ENCODE measurements around the gene DPM3.
"Not testable (repeated sequence)": the region's sequence is repeated elsewhere in the genome, so short reads cannot be mapped to it uniquely, and the experiment has no call there.

Gene DPM3

GRCh38 chr1:155139895-155140629, at the start of gene DPM3:
DPM3 (minus strand) TSS chr1:155140531; CDS start chr1:155140240, 291 bp downstream.
- DNase-seq (ENCODE audit: extremely low spot score, insufficient read length, low read depth) (peak; percentile 80), FAIRE-seq (peak; percentile 81)

- FAIRE-seq; DNase-seq (ENCODE audit: extremely low spot score, insufficient read length, low read depth): not testable (repeated sequence)
These were observed 49.6 kb upstream of the DPM3 start for GRCh38 chr1:155189926-155190325.

GRCh38 chr1:155188268-155188667, 47.9 kb upstream of the DPM3 start:
- DNase-seq (ENCODE audit: extremely low spot score, insufficient read length, low read depth), result no peak
- FAIRE-seq, result no peak

GRCh38 chr1:155187456-155187891, 47.1 kb upstream of the DPM3 start:
- DNase-seq (ENCODE audit: extremely low spot score, insufficient read length, low read depth), result no peak
- no peak for FAIRE-seq

GRCh38 chr1:155186794-155187455, 46.6 kb upstream of the DPM3 start:
- no peak for FAIRE-seq
- no peak for DNase-seq (ENCODE audit: extremely low spot score, insufficient read length, low read depth)

GRCh38 chr1:155186067-155186793, 45.9 kb upstream of the DPM3 start:
- no peak for FAIRE-seq
- no peak for DNase-seq (ENCODE audit: extremely low spot score, insufficient read length, low read depth)

GRCh38 chr1:155185783-155186066, 45.4 kb upstream of the DPM3 start:
- no peak for DNase-seq (ENCODE audit: extremely low spot score, insufficient read length, low read depth)
- FAIRE-seq, result no peak

GRCh38 chr1:155184835-155185782, 44.8 kb upstream of the DPM3 start:
- FAIRE-seq (peak; percentile 92), DNase-seq (ENCODE audit: extremely low spot score, insufficient read length, low read depth) (peak; percentile 73)

GRCh38 chr1:155184351-155184811, 44.0 kb upstream of the DPM3 start:
- no peak for DNase-seq (ENCODE audit: extremely low spot score, insufficient read length, low read depth)

GRCh38 chr1:155183775-155184221, 43.5 kb upstream of the DPM3 start:
- DNase-seq (ENCODE audit: extremely low spot score, insufficient read length, low read depth) (no peak), FAIRE-seq (no peak)

More at GRCh38 chr1:155184351-155184811, 44.0 kb upstream of the DPM3 start:
- FAIRE-seq, result no peak

- DNase-seq (ENCODE audit: extremely low spot score, insufficient read length, low read depth) (no peak), FAIRE-seq (no peak)
These were observed 41.8 kb upstream of the DPM3 start for GRCh38 chr1:155182052-155182550.

- no peak for FAIRE-seq
- DNase-seq (ENCODE audit: extremely low spot score, insufficient read length, low read depth), result no peak
These were observed 41.2 kb upstream of the DPM3 start for GRCh38 chr1:155181371-155182051.

GRCh38 chr1:155179112-155180031, 39.0 kb upstream of the DPM3 start:
- FAIRE-seq (no peak), DNase-seq (ENCODE audit: extremely low spot score, insufficient read length, low read depth) (no peak)

GRCh38 chr1:155178441-155179111, 38.2 kb upstream of the DPM3 start:
- DNase-seq (ENCODE audit: extremely low spot score, insufficient read length, low read depth) (no peak), FAIRE-seq (no peak)

- DNase-seq (ENCODE audit: extremely low spot score, insufficient read length, low read depth) (no peak), FAIRE-seq (no peak)
These were observed 37.6 kb upstream of the DPM3 start for GRCh38 chr1:155177918-155178281.

GRCh38 chr1:155177192-155177917, 37.0 kb upstream of the DPM3 start:
- DNase-seq (ENCODE audit: extremely low spot score, insufficient read length, low read depth) (no peak), FAIRE-seq (no peak)

GRCh38 chr1:155176544-155177071, 36.3 kb upstream of the DPM3 start:
- peak; percentile 95 for FAIRE-seq
- peak; percentile 78 for DNase-seq (ENCODE audit: extremely low spot score, insufficient read length, low read depth)

Measured in GM18507 (cell line).